GM12878 (cell line): ENCODE results near the gene KIRREL3. TPM values are rescaled to one million over a fixed set of nuclear protein-coding genes. Genes with fewer than 3 reads are reported as not detected.

Experiments used
- ATAC-seq: fragments of 200-7000 bp; cut with Tn5 transposase; 3 replicates; pipeline ENCODE4 v1.9.1; 2020; ENCODE audit warnings: mild to moderate bottlenecking, moderate library complexity
- BruUV-seq: library from RNA; stranded (reverse); fragments of 400-500 nt; replicated peaks from 2 replicates; lab custom pipeline; 2021; lab: Mats Ljungman, UMichigan
- CTCF ChIA-PET: fragments of 300-600 bp; sonication (Branson Sonifier 250); formaldehyde crosslinking; extraction: SDS; loops from one replicate; lab custom pipeline; 2021; ENCODE audit warnings: inconsistent platforms; lab: Yijun Ruan, JAX
- POLR2A ChIA-PET: fragments of 350-600 bp; formaldehyde crosslinking; extraction: SDS; loops from one replicate; lab custom pipeline; 2021; ENCODE audit warnings: inconsistent platforms; lab: Charles Lee
- RAD21 ChIA-PET: fragments of 300-600 bp; sonication (Branson Sonifier 250); formaldehyde crosslinking; loops from one replicate; lab custom pipeline; 2023; ENCODE audit warnings: antibody characterized with exemption; ENCODE audit not compliant: unreplicated experiment; lab: Charles Lee
- SMC1A ChIA-PET: fragments of 300-600 bp; sonication (Branson Sonifier 250); formaldehyde crosslinking; loops from one replicate; lab custom pipeline; 2023; ENCODE audit not compliant: unreplicated experiment, uncharacterized antibody; lab: Charles Lee
- DNase-seq: peaks from one replicate; pipeline ENCODE4 v3.0.0-alpha.2; 2011; ENCODE audit warnings: low read depth, low spot score
- FAIRE-seq: peaks from 3 replicates; lab custom pipeline; 2011; peaks lifted over from hg19 to GRCh38; lab: Jason Lieb, UNC
- H2AFZ ChIP-seq: 2 replicates; pipeline ENCODE4 v1.6.0; 2011; ENCODE audit warnings: low read depth, low read length, control low read depth; ENCODE audit not compliant: control insufficient read depth
- H3K27ac ChIP-seq: 2 replicates; pipeline ENCODE4 v1.5.1; 2011; ENCODE audit warnings: control low read depth; ENCODE audit not compliant: control insufficient read depth, insufficient read depth
- H3K27me3 ChIP-seq, 2 experiments: replicated peaks in 1 of 2; 2 replicates each; pipeline versions ENCODE4 v1.6.0 to v1.6.1; 2011; ENCODE audit warnings: low read length in 1 of 2; ENCODE audit not compliant: control insufficient read depth in 2 of 2, insufficient read depth in 2 of 2
- H3K36me3 ChIP-seq, 2 experiments: 2 replicates each; pipeline ENCODE4 v1.5.1; 2011; ENCODE audit warnings: low read length in 1 of 2; ENCODE audit not compliant: control insufficient read depth in 2 of 2, insufficient read depth in 2 of 2
- H3K4me1 ChIP-seq: 2 replicates; pipeline ENCODE4 v1.6.1; 2011; ENCODE audit warnings: mild to moderate bottlenecking, low read length, moderate library complexity, mixed read lengths; ENCODE audit not compliant: control insufficient read depth, insufficient read depth
- H3K4me2 ChIP-seq: 2 replicates; pipeline ENCODE4 v1.6.0; 2011; ENCODE audit warnings: control low read depth; ENCODE audit not compliant: control insufficient read depth, insufficient read depth
- H3K4me3 ChIP-seq: fragments of 200-600 bp; sonication (generic); 2 replicates; pipeline ENCODE4 v1.5.1; 2016
- H3K79me2 ChIP-seq: 2 replicates; pipeline ENCODE4 v1.6.0; 2011; ENCODE audit warnings: low read length; ENCODE audit not compliant: control insufficient read depth, insufficient read depth
- H3K9ac ChIP-seq: 2 replicates; pipeline ENCODE4 v1.8.0; 2011; ENCODE audit warnings: low read length, control low read depth, mixed read lengths; ENCODE audit not compliant: control insufficient read depth, insufficient read depth
- H3K9me3 ChIP-seq: replicated peaks from 3 replicates; pipeline ENCODE4 v1.5.1; 2011; ENCODE audit warnings: mild to moderate bottlenecking, low read length; ENCODE audit not compliant: control insufficient read depth, insufficient read depth
- H4K20me1 ChIP-seq: 2 replicates; pipeline ENCODE4 v1.6.0; 2011; ENCODE audit not compliant: control insufficient read depth, insufficient read depth
- IKZF1 ChIP-seq: fragments of 450-650 bp; conservative IDR thresholded peaks from 2 replicates; pipeline ENCODE4 v1.6.1; 2017; ENCODE audit warnings: antibody characterized with exemption, mild to moderate bottlenecking
- NFXL1 ChIP-seq: fragments of 450-650 bp; IDR thresholded peaks from 2 replicates; pipeline ENCODE4 v1.6.1; 2017; ENCODE audit warnings: antibody characterized with exemption, mild to moderate bottlenecking, borderline replicate concordance
- PML ChIP-seq: IDR thresholded peaks from 2 replicates; pipeline ENCODE4 v1.6.1; 2012; ENCODE audit warnings: low read length, inconsistent platforms
- RAD51 ChIP-seq: fragments of 450-650 bp; IDR thresholded peaks from 2 replicates; pipeline ENCODE4 v1.6.1; 2016; ENCODE audit warnings: moderate library complexity, mild to moderate bottlenecking, inconsistent platforms
- SIN3A ChIP-seq: IDR thresholded peaks from 2 replicates; pipeline ENCODE4 v1.6.1; 2012; ENCODE audit warnings: low read depth, low read length, improper control_type of control experiment
- YY1 ChIP-seq: IDR thresholded peaks from 2 replicates; pipeline ENCODE4 v1.6.1; 2011; ENCODE audit warnings: low read depth, mild to moderate bottlenecking, low read length
- WGBS: methylation state at CpG from one replicate; pipeline ENCODE4 v1.1.6; 2016; ENCODE audit warnings: low lambda C conversion rate; ENCODE audit not compliant: insufficient replicate concordance, insufficient coverage; ENCODE audit errors: missing lambda C conversion rate; 5-methylcytosine and 5-hydroxymethylcytosine counted together
- in situ Hi-C: fragments of 300-500 bp; cut with MboI; formaldehyde crosslinking; loops from 9 replicates; pipeline ENCODE4 v1.14.3; 2018; ENCODE audit warnings: mixed read lengths
- intact Hi-C: fragments of 100-400 bp; cut with micrococcal nuclease; formaldehyde crosslinking; loops from one replicate; pipeline ENCODE4 v1.14.2; 2022; ENCODE audit not compliant: unreplicated experiment
- polyA plus RNA-seq, 11 experiments: library from polyadenylated mRNA; depleted of rRNA in 4 of 11; unstranded in 6 of 11; stranded (reverse) in 5 of 11; fragments of >200 nt; fragmentation: Nextera tagmentation in 4 of 11; fragmentation: Illumina TruSeq in 1 of 11; extraction: Ambion mirVana in 4 of 11; extraction: Trizol in 1 of 11; gene quantifications; 1 replicate in 1 of 11; 2 replicates in 10 of 11; pipeline versions ENCODE4 v1.2.1 to v1.2.3, GENCODE V29; 2011 to 2016; ENCODE audit warnings: inconsistent platforms in 2 of 11, missing spikeins in 2 of 11, low read depth in 1 of 11
- total RNA-seq, 4 experiments: library from RNA; depleted of rRNA in 3 of 4; stranded (reverse); fragments of >200 nt in 3 of 4; fragmentation: Illumina TruSeq in 1 of 4; extraction: Trizol in 1 of 4; gene quantifications; 2 replicates each; pipeline versions ENCODE4 v1.2.1 to v1.2.3, GENCODE V29; 2013 to 2021
- TF ChIP-seq, protein P1 (sequence below): fragments of 450-650 bp; IDR thresholded peaks from 2 replicates; pipeline ENCODE4 v1.6.1; 2016; ENCODE audit warnings: mild to moderate bottlenecking

The KIRREL3 gene
- total and polyA plus RNA-seq, 10 of the 15 experiments (the other 5 are each of a cell fraction or from before 2014, with no cell fraction given) = under 0.01 TPM; not detected in 9

DNA sequence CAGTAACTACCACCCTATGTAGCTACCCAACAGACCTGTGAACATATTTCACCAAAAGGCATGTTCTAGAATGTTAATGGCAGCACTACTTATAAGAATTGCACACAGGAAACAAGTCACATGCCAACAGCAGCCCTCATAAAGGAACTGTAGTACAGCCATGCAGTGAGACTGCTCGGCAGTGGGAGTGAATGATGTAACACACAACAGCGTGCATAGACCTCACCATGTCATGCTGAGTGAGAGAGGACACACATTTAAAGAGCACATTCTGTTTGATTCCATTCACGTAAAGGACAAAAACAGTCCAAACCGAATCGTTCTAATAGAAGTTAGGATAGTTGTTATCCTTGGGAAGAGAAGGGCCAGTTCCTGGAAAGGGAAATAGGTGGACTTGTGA, 27.2 kb upstream of the KIRREL3 start (continued):
- TF ChIP-seq, protein P1, sequence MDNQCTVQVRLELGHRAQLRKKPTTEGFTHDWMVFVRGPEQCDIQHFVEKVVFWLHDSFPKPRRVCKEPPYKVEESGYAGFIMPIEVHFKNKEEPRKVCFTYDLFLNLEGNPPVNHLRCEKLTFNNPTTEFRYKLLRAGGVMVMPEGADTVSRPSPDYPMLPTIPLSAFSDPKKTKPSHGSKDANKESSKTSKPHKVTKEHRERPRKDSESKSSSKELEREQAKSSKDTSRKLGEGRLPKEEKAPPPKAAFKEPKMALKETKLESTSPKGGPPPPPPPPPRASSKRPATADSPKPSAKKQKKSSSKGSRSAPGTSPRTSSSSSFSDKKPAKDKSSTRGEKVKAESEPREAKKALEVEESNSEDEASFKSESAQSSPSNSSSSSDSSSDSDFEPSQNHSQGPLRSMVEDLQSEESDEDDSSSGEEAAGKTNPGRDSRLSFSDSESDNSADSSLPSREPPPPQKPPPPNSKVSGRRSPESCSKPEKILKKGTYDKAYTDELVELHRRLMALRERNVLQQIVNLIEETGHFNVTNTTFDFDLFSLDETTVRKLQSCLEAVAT = no peak
- TF ChIP-seq SIN3A = no peak
- TF ChIP-seq PML = no peak
- TF ChIP-seq IKZF1 = no peak
- no peak for TF ChIP-seq NFXL1

DNA sequence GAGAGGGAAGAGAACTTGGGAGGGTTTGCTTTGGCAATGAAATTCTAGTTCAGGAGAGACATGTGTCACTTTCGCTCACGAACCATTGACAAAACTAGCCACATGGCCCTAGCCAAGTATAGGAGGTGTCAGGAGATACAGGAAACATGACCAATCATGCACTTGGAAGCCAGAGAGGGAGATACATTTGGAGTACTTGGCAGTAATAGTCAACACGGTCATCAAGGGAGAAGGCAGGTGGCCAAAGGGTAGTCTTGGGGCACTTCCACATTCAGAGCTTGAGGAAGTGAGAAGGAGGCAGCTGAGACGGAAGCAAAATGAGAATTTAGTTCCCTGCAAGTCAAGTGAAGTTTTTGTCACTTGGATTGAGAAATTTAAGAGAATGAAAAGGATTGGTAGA, 26.4 kb upstream of the KIRREL3 start:
- no peak overlapping the region for H3K4me2 ChIP-seq
- ChIA-PET CTCF (no interaction called here), RAD21 (no interaction called here), POLR2A (no interaction called here), SMC1A (no interaction called here)
- intact Hi-C loops (no loop called here), in situ Hi-C loops (no loop called here)
- no peaks in the 10 kb centered on the region for H3K36me3 ChIP-seq
- no peaks in the 10 kb centered on the region for H4K20me1 ChIP-seq
- H3K9me3 ChIP-seq = no peaks in the 10 kb centered on the region
- ATAC-seq (no peak), FAIRE-seq (no peak), DNase-seq (no peak)
- TF ChIP-seq YY1 = no peak
- no peak for TF ChIP-seq RAD51
- H3K9ac ChIP-seq = no peak overlapping the region
- H3K27ac ChIP-seq = no peak overlapping the region
- no peaks in the 10 kb centered on the region for H3K27me3 ChIP-seq
- 0% methylated on average over 4 of the region's 4 CpGs for whole genome bisulfite sequencing
- no TSS peak for BruUV-seq
- no peaks in the 10 kb centered on the region for H3K79me2 ChIP-seq
- no peaks in the 10 kb centered on the region for H3K4me1 ChIP-seq
- H3K4me3 ChIP-seq = no peak overlapping the region
- no peak overlapping the region for H2AFZ ChIP-seq
